NT2/D1 (cell line): ENCODE results near the gene GCLM.

Source experiments
- YY1 ChIP-seq: IDR thresholded peaks from 2 replicates; pipeline ENCODE4 v1.6.1; 2011; ENCODE audit not compliant: insufficient read length, insufficient read depth
- ZNF274 ChIP-seq: IDR thresholded peaks from 2 replicates; pipeline ENCODE4 v1.6.1; 2011; ENCODE audit warnings: mild to moderate bottlenecking, low read depth, low read length

DNA sequence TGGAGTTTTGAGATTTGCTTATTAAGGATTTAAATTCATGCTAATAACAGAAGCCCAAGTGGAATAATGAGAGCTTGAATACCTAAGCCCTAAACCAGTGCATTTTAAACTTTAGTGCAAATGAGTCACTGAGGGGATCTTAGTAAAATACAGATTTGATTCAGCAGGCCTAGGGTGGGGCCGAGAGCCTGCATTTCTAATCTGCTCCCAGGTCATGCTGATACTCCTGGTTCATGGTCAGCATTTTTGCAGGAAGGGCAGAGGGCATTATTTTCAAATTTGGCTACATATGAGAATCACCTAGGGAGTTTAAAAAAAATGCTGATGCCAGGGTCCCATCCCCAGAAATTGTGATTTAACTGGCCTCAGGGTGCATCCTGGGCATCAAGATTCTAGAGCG is 69.5 kb downstream of the GCLM start:
- TF ChIP-seq ZNF274 (no peak), YY1 (no peak)
